Caco-2 (cell line): Measurements from ENCODE around the gene BMPR1B. TPM values are rescaled to one million over a fixed set of nuclear protein-coding genes. Genes with fewer than 3 reads are reported as not detected.

Source experiments
- BruUV-seq: library from RNA; stranded (reverse); fragments of 400-500 nt; replicated peaks from 2 replicates; lab custom pipeline; 2021; lab: Mats Ljungman, UMichigan
- CTCF ChIA-PET: fragments of 300-600 bp; sonication (Branson Sonifier 250); formaldehyde crosslinking; loops from one replicate; lab custom pipeline; 2022; ENCODE audit warnings: antibody characterized with exemption; lab: Charles Lee
- POLR2A ChIA-PET: fragments of 300-600 bp; sonication (Branson Sonifier 250); formaldehyde crosslinking; loops from one replicate; lab custom pipeline; 2022; ENCODE audit warnings: antibody characterized with exemption; lab: Charles Lee
- DNase-seq, 2 experiments: peaks; one replicate each; pipeline versions ENCODE4 v3.0.0 to v3.0.0-alpha.2; 2020 to 2022
- H3K27me3 ChIP-seq: replicated peaks from 2 replicates; pipeline ENCODE4 v1.6.0; 2011; ENCODE audit warnings: low read length; ENCODE audit not compliant: control insufficient read depth, insufficient read depth
- H3K36me3 ChIP-seq: 2 replicates; pipeline ENCODE4 v1.5.1; 2011; ENCODE audit warnings: low read length; ENCODE audit not compliant: control insufficient read depth, insufficient read depth
- H3K4me1 ChIP-seq: fragments of 250-450 bp; sonication (Bioruptor Pico); 2 replicates; pipeline ENCODE4 v1.5.1; 2020; ENCODE audit warnings: mild to moderate bottlenecking
- H3K4me3 ChIP-seq: 2 replicates; pipeline ENCODE4 v1.5.1; 2011; ENCODE audit warnings: low read depth, mild to moderate bottlenecking, control low read depth, low read length
- H3K9me3 ChIP-seq: fragments of 250-450 bp; sonication (Bioruptor Pico); 2 replicates; pipeline ENCODE4 v1.5.1; 2020; ENCODE audit warnings: mild to moderate bottlenecking, moderate library complexity
- H3K27ac Mint-ChIP-seq: one replicate; pipeline ENCODE4 v1.8.0; 2022; ENCODE audit warnings: mixed read lengths; ENCODE audit not compliant: unreplicated experiment
- H3K27me3 Mint-ChIP-seq: one replicate; pipeline ENCODE4 v1.8.0; 2022; ENCODE audit warnings: mixed read lengths; ENCODE audit not compliant: insufficient read depth, unreplicated experiment
- H3K36me3 Mint-ChIP-seq: one replicate; pipeline ENCODE4 v1.8.0; 2022; ENCODE audit warnings: mild to moderate bottlenecking, mixed read lengths; ENCODE audit not compliant: insufficient read depth, unreplicated experiment
- H3K4me1 Mint-ChIP-seq: one replicate; pipeline ENCODE4 v1.8.0; 2022; ENCODE audit warnings: low read depth, mixed read lengths; ENCODE audit not compliant: unreplicated experiment
- H3K4me3 Mint-ChIP-seq: one replicate; pipeline ENCODE4 v1.8.0; 2022; ENCODE audit warnings: mild to moderate bottlenecking, moderate library complexity, mixed read lengths; ENCODE audit not compliant: unreplicated experiment
- H3K9me3 Mint-ChIP-seq: one replicate; pipeline ENCODE4 v1.8.0; 2022; ENCODE audit warnings: mixed read lengths; ENCODE audit not compliant: unreplicated experiment
- CTCF ChIP-seq, 2 experiments: fragments of 200-600 bp in 1 of 2; IDR thresholded peaks; 1 replicate in 1 of 2; 2 replicates in 1 of 2; pipeline versions ENCODE4 v1.5.1 to v1.8.0; 2011 to 2022; ENCODE audit warnings: antibody characterized with exemption in 1 of 2, control low read depth in 1 of 2, inconsistent platforms in 1 of 2, low read depth in 1 of 2, low read length in 1 of 2, mild to moderate bottlenecking in 1 of 2, moderate library complexity in 1 of 2; ENCODE audit not compliant: insufficient read depth in 1 of 2, severe bottlenecking in 1 of 2, unreplicated experiment in 1 of 2
- intact Hi-C: fragments of 100-400 bp; cut with micrococcal nuclease; formaldehyde crosslinking; loops from one replicate; pipeline ENCODE4 v1.10.0; 2022; ENCODE audit not compliant: unreplicated experiment
- total RNA-seq: library from RNA; stranded (reverse); gene quantifications from 2 replicates; pipeline ENCODE4 v1.2.3, GENCODE V29; 2022

Gene BMPR1B
- total RNA-seq, 1 experiment from 2014 or later = 8.7 TPM

- Mint-ChIP-seq H3K27me3 (no peaks in the 10 kb centered on the region), H3K36me3 (no peaks in the 10 kb centered on the region), H3K4me3 (no peak overlapping the region), H3K27ac (no peak overlapping the region), H3K4me1 (no peaks in the 10 kb centered on the region), H3K9me3 (no peaks in the 10 kb centered on the region)
- DNase-seq = no peak
- Histone ChIP-seq H3K9me3 (no peaks in the 10 kb centered on the region), H3K4me3 (no peak overlapping the region), H3K36me3 (no peaks in the 10 kb centered on the region), H3K27me3 (no peaks in the 10 kb centered on the region), H3K4me1 (no peaks in the 10 kb centered on the region)
- CTCF ChIA-PET = no interaction called here
- POLR2A ChIA-PET = no interaction called here
- intact Hi-C loops = no loop called here
- BruUV-seq = no TSS peak
- no peak for TF ChIP-seq CTCF (IDR thresholded peaks at IDR 0.05; ENCODE audit: insufficient read depth in 1 of 2, low read depth in 1 of 2, low read length in 1 of 2, severe bottlenecking in 1 of 2, unreplicated experiment in 1 of 2)
Observed at GRCh38 chr4:94871644-94872305, 114.0 kb downstream of the BMPR1B start.

GRCh38 chr4:94877973-94878372 lies 120.2 kb downstream of the BMPR1B start:
- Mint-ChIP-seq H3K27me3 (no peaks in the 10 kb centered on the region), H3K36me3 (no peaks in the 10 kb centered on the region), H3K4me3 (no peak overlapping the region), H3K4me1 (no peaks in the 10 kb centered on the region), H3K27ac (no peak overlapping the region), H3K9me3 (no peaks in the 10 kb centered on the region)
- no peaks in the 10 kb centered on the region for H3K9me3 ChIP-seq
- no peaks in the 10 kb centered on the region for H3K36me3 ChIP-seq
- DNase-seq = no peak
- intact Hi-C loops = no loop called here
- H3K4me3 ChIP-seq = no peak overlapping the region
- H3K27me3 ChIP-seq = no peaks in the 10 kb centered on the region
- CTCF ChIA-PET = no interaction called here
- no peaks in the 10 kb centered on the region for H3K4me1 ChIP-seq
- TF ChIP-seq CTCF (IDR thresholded peaks at IDR 0.05; ENCODE audit: insufficient read depth in 1 of 2, low read depth in 1 of 2, low read length in 1 of 2, severe bottlenecking in 1 of 2, unreplicated experiment in 1 of 2) = no peak
- no TSS peak for BruUV-seq
- POLR2A ChIA-PET = no interaction called here

DNA sequence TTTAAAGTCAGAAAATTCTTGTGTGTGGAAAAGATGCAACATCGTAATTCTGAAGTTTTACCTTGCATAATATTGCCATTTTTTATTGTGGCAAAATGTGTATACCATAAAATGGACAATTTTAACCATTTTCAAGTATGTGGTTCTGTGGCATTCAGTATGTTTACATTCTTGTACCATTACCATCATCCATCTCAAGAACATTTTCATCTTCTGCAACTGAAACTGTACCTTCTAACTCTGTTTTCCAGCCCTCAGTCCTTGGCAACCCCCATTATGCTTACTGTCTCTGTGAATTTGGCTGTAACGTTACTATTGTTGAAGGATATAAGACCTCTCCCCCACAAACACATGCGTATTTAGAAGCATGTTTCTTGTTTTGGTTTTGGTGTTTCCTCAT lies 123.2 kb downstream of the BMPR1B start:
- TF ChIP-seq CTCF (IDR thresholded peaks at IDR 0.05; ENCODE audit: insufficient read depth in 1 of 2, low read depth in 1 of 2, low read length in 1 of 2, severe bottlenecking in 1 of 2, unreplicated experiment in 1 of 2) = no peak
- Mint-ChIP-seq H3K4me3 (no peak overlapping the region), H3K9me3 (no peaks in the 10 kb centered on the region), H3K27ac (no peak overlapping the region), H3K27me3 (no peaks in the 10 kb centered on the region), H3K36me3 (no peaks in the 10 kb centered on the region), H3K4me1 (no peaks in the 10 kb centered on the region)
- Histone ChIP-seq H3K36me3 (no peaks in the 10 kb centered on the region), H3K4me1 (no peaks in the 10 kb centered on the region), H3K9me3 (no peaks in the 10 kb centered on the region), H3K27me3 (no peaks in the 10 kb centered on the region), H3K4me3 (no peak overlapping the region)
- DNase-seq = no peak
- no TSS peak for BruUV-seq
- POLR2A ChIA-PET = no interaction called here
- CTCF ChIA-PET = no interaction called here
- intact Hi-C loops = no loop called here
